IMR-90 (cell line): ENCODE results near the gene DTX1. TPM values are rescaled to one million over a fixed set of nuclear protein-coding genes. Genes with fewer than 3 reads are reported as not detected.

ENCODE experiments used
- ATAC-seq: fragments of 200-7000 bp; cut with Tn5 transposase; 2 replicates; pipeline ENCODE4 v1.9.1; 2020; ENCODE audit warnings: low read depth, mild to moderate bottlenecking, moderate library complexity
- BruUV-seq: library from RNA; stranded (reverse); fragments of 400-500 nt; replicated peaks from 2 replicates; lab custom pipeline; 2021; lab: Mats Ljungman, UMichigan
- CTCF ChIA-PET: fragments of 300-600 bp; formaldehyde crosslinking; extraction: SDS; loops from one replicate; lab custom pipeline; 2021; ENCODE audit warnings: antibody characterized with exemption; lab: Yijun Ruan, JAX
- POLR2A ChIA-PET: fragments of 300-600 bp; sonication (Branson Sonifier 250); formaldehyde crosslinking; loops from one replicate; lab custom pipeline; 2022; ENCODE audit warnings: antibody characterized with exemption; ENCODE audit not compliant: unreplicated experiment; lab: Charles Lee
- DNase-seq: peaks from one replicate; pipeline ENCODE4 v3.0.0; 2013
- H2AFZ ChIP-seq: replicated peaks from 2 replicates; pipeline ENCODE3; 2013; ENCODE audit warnings: low read length, mild to moderate bottlenecking; ENCODE audit not compliant: poor library complexity
- H2AK5ac ChIP-seq: 2 replicates; pipeline ENCODE4 v1.6.1; 2013; ENCODE audit warnings: low read depth, low read length, inconsistent platforms
- H2AK9ac ChIP-seq: replicated peaks from 2 replicates; pipeline ENCODE3; 2013; ENCODE audit warnings: mild to moderate bottlenecking, low read depth, low read length, moderate library complexity; ENCODE audit not compliant: poor library complexity
- H2BK120ac ChIP-seq: 2 replicates; pipeline ENCODE4 v1.6.1; 2013; ENCODE audit warnings: low read depth, low read length, inconsistent platforms
- H2BK15ac ChIP-seq: 3 replicates; pipeline ENCODE4 v1.6.1; 2013; ENCODE audit warnings: low read depth, low read length, inconsistent platforms
- H2BK20ac ChIP-seq: 2 replicates; pipeline ENCODE4 v1.6.1; 2013; ENCODE audit warnings: low read depth, mild to moderate bottlenecking, inconsistent platforms, low read length, moderate library complexity
- H2BK5ac ChIP-seq: 2 replicates; pipeline ENCODE4 v1.6.1; 2013; ENCODE audit warnings: mild to moderate bottlenecking, low read depth, low read length, inconsistent platforms; ENCODE audit not compliant: poor library complexity, severe bottlenecking
- H3K14ac ChIP-seq: replicated peaks from 2 replicates; pipeline ENCODE4 v1.6.1; 2013; ENCODE audit warnings: low read depth, low read length, inconsistent platforms
- H3K18ac ChIP-seq: 2 replicates; pipeline ENCODE4 v1.6.1; 2013; ENCODE audit warnings: low read depth, low read length, control low read depth
- H3K23ac ChIP-seq: 2 replicates; pipeline ENCODE4 v1.6.1; 2013; ENCODE audit warnings: low read depth, low read length, inconsistent platforms
- H3K27ac ChIP-seq: 2 replicates; pipeline ENCODE4 v1.5.1; 2013; ENCODE audit warnings: mild to moderate bottlenecking, control low read depth, low read length; ENCODE audit not compliant: insufficient read depth
- H3K27me3 ChIP-seq: 2 replicates; pipeline ENCODE4 v1.6.1; 2013; ENCODE audit warnings: low read length; ENCODE audit not compliant: control insufficient read depth, insufficient read depth
- H3K36me3 ChIP-seq: 2 replicates; pipeline ENCODE4 v1.6.1; 2013; ENCODE audit warnings: low read length, mixed read lengths; ENCODE audit not compliant: control insufficient read depth, insufficient read depth
- H3K4ac ChIP-seq: 2 replicates; pipeline ENCODE4 v1.6.1; 2013; ENCODE audit warnings: low read depth, low read length, inconsistent platforms
- H3K4me1 ChIP-seq: 2 replicates; pipeline ENCODE4 v1.6.1; 2013; ENCODE audit warnings: low read length, mixed read lengths; ENCODE audit not compliant: control insufficient read depth, insufficient read depth
- H3K4me2 ChIP-seq: 2 replicates; pipeline ENCODE4 v1.6.1; 2013; ENCODE audit warnings: low read depth, mild to moderate bottlenecking, control low read depth, low read length, moderate library complexity
- H3K4me3 ChIP-seq: 2 replicates; pipeline ENCODE4 v1.5.1; 2013; ENCODE audit warnings: low read depth, mild to moderate bottlenecking, control low read depth, low read length, moderate library complexity; ENCODE audit not compliant: insufficient read depth
- H3K56ac ChIP-seq: 2 replicates; pipeline ENCODE4 v1.6.1; 2013; ENCODE audit warnings: low read length, inconsistent platforms; ENCODE audit not compliant: insufficient read depth; ENCODE audit errors: extremely low read depth
- H3K79me1 ChIP-seq, 2 experiments: 2 replicates each; pipeline ENCODE4 v1.6.1; 2013; ENCODE audit warnings: low read length in 2 of 2, inconsistent platforms in 1 of 2, low read depth in 1 of 2
- H3K9ac ChIP-seq: 2 replicates; pipeline ENCODE4 v1.6.1; 2013; ENCODE audit warnings: low read depth, low read length, control low read depth
- H3K9me1 ChIP-seq: 2 replicates; pipeline ENCODE4 v1.6.1; 2013; ENCODE audit warnings: low read length, inconsistent platforms; ENCODE audit not compliant: insufficient read depth
- H3K9me3 ChIP-seq: 2 replicates; pipeline ENCODE4 v1.6.1; 2013; ENCODE audit warnings: low read length; ENCODE audit not compliant: control insufficient read depth, insufficient read depth
- H4K20me1 ChIP-seq: 2 replicates; pipeline ENCODE4 v1.6.1; 2013; ENCODE audit warnings: low read length, inconsistent platforms; ENCODE audit not compliant: insufficient read depth
- H4K5ac ChIP-seq: 2 replicates; pipeline ENCODE4 v1.6.1; 2013; ENCODE audit warnings: mild to moderate bottlenecking, low read depth, low read length, control low read depth
- H4K8ac ChIP-seq, 2 experiments: 2 replicates each; pipeline ENCODE4 v1.6.1; 2013; ENCODE audit warnings: low read depth in 2 of 2, low read length in 2 of 2, control low read depth in 1 of 2, inconsistent platforms in 1 of 2
- H4K91ac ChIP-seq: 2 replicates; pipeline ENCODE4 v1.6.1; 2013; ENCODE audit warnings: low read depth, low read length, inconsistent platforms; ENCODE audit not compliant: insufficient read depth
- NFE2L2 ChIP-seq: fragments of 150-350 bp; IDR thresholded peaks from 2 replicates; pipeline ENCODE4 v1.6.1; 2016; ENCODE audit warnings: low read depth, mild to moderate bottlenecking, low read length
- RAD21 ChIP-seq: IDR thresholded peaks from 2 replicates; pipeline ENCODE4 v1.6.1; 2012; ENCODE audit warnings: low read length, improper control_type of control experiment
- RCOR1 ChIP-seq: IDR thresholded peaks from 2 replicates; pipeline ENCODE4 v1.6.1; 2012; ENCODE audit warnings: mild to moderate bottlenecking, low read length, improper control_type of control experiment; ENCODE audit not compliant: insufficient replicate concordance
- WGBS, 2 experiments: methylation state at CpG; one replicate each; pipeline versions ENCODE4 v1.1.5 to v1.1.7; 2013; ENCODE audit warnings: missing lambda C conversion rate in 2 of 2; ENCODE audit not compliant: insufficient read length in 1 of 2; ENCODE audit errors: extremely low coverage in 2 of 2; 5-methylcytosine and 5-hydroxymethylcytosine counted together
- dilution Hi-C: fragments of 300-500 bp; cut with HindIII; formaldehyde crosslinking; loops from one replicate; pipeline ENCODE4 v1.14.3; 2018; ENCODE audit warnings: low sequenced_read_pairs; ENCODE audit not compliant: unreplicated experiment
- in situ Hi-C: fragments of 300-500 bp; cut with MboI; formaldehyde crosslinking; loops from 3 replicates; pipeline ENCODE4 v1.14.3; 2019; ENCODE audit warnings: low sequenced_read_pairs, inconsistent platforms, mixed read lengths
- intact Hi-C: fragments of 100-400 bp; cut with micrococcal nuclease; formaldehyde crosslinking; loops from 2 replicates; pipeline ENCODE4 v1.10.0; 2022
- polyA plus RNA-seq, 3 experiments: library from polyadenylated mRNA; depleted of rRNA; stranded (reverse); fragments of >200 nt; gene quantifications; 2 replicates each; pipeline ENCODE4 v1.2.3, GENCODE V29; 2012; ENCODE audit warnings: low replicate concordance in 1 of 3
- total RNA-seq: library from RNA; depleted of rRNA; stranded (reverse); fragments of >200 nt; gene quantifications from 2 replicates; pipeline ENCODE4 v1.2.3, GENCODE V29; 2012

The DTX1 gene
- total and polyA plus RNA-seq, 2 of the 4 experiments (the other 2 are of a cell fraction): not detected

GRCh38 chr12:113112043-113112899 lies 55.7 kb downstream of the DTX1 start:
- no peaks in the 10 kb centered on the region for H3K4me1 ChIP-seq
- no peak overlapping the region for H2AK9ac ChIP-seq
- H3K23ac ChIP-seq: no peak overlapping the region
- no peaks in the 10 kb centered on the region for H3K9me3 ChIP-seq
- dilution Hi-C loops (no loop called here), intact Hi-C loops (no loop called here), in situ Hi-C loops (no loop called here)
- peaks cover 4% of the 10 kb centered on the region; the same call in 1 of the 2 replicates for H3K27me3 ChIP-seq
- no peak overlapping the region for H2BK15ac ChIP-seq
- no peaks in the 10 kb centered on the region for H4K20me1 ChIP-seq
- no peaks in the 10 kb centered on the region for H3K36me3 ChIP-seq
- CTCF ChIA-PET: no interaction called here
- H4K8ac ChIP-seq: no peak overlapping the region
- H3K9me1 ChIP-seq: no peaks in the 10 kb centered on the region
- no peak overlapping the region for H3K56ac ChIP-seq
- WGBS, 2 experiments: 47% methylated on average over 24 of the region's 39 CpGs; no CpG with 5 or more reads in 1 of the 2 experiments
- H2BK120ac ChIP-seq: no peak overlapping the region
- BruUV-seq: no TSS peak
- no peak overlapping the region for H3K4ac ChIP-seq
- H3K4me2 ChIP-seq: no peak overlapping the region
- no peak overlapping the region for H3K9ac ChIP-seq
- no peak overlapping the region for H2BK20ac ChIP-seq
- H2BK5ac ChIP-seq: no peak overlapping the region
- H3K27ac ChIP-seq: no peak overlapping the region
- no peak overlapping the region for H3K18ac ChIP-seq
- TF ChIP-seq RCOR1 (no peak), NFE2L2 (no peak), RAD21 (no peak)
- H4K5ac ChIP-seq: no peak overlapping the region
- DNase-seq (no peak), ATAC-seq (no peak)
- no peak overlapping the region for H2AK5ac ChIP-seq
- no peaks in the 10 kb centered on the region for H3K79me1 ChIP-seq
- POLR2A ChIA-PET: no interaction called here
- H3K14ac ChIP-seq: no peak overlapping the region
- H4K91ac ChIP-seq: no peak overlapping the region
- no peak overlapping the region for H3K4me3 ChIP-seq
- no peak overlapping the region for H2AFZ ChIP-seq
